ENCODE data around the gene SPATS2.

SPATS2 gene

GRCh38 chr12:49336645-49337584 is 30.3 kb upstream of the SPATS2 start, which contains the start of gene C1QL4:
Gene C1QL4 (minus strand): TSS chr12:49337188. CDS start chr12:49336477, 711 bp downstream.
- H3K27ac ChIP-seq (ENCODE audit: low read length): no peak within 1 kb of the TSS
- no peaks in the 10 kb centered on the region for H3K36me3 ChIP-seq (ENCODE audit: control insufficient read depth in 2 of 2, insufficient read depth in 2 of 2, low read length in 2 of 2)
- H3K4me1 ChIP-seq (ENCODE audit: control insufficient read depth, insufficient read depth, low read length): peaks cover 13% of the 10 kb centered on the region
- peak within 1 kb of the TSS; percentile 51 to 52 for H3K4me3 ChIP-seq (ENCODE audit: low read length in 2 of 2)
- H3K9ac ChIP-seq (ENCODE audit: low read length in 2 of 2): no peak within 1 kb of the TSS
- no peaks in the 10 kb centered on the region for H3K9me3 ChIP-seq (ENCODE audit: control insufficient read depth in 2 of 2, low read length in 2 of 2)
- H3K27me3 ChIP-seq (ENCODE audit: control insufficient read depth in 1 of 2, insufficient read depth in 2 of 2, low read length in 2 of 2): peaks cover 38 to 73% of the 10 kb centered on the region in 2 donors

- peaks cover 44 to 83% of the 10 kb centered on the region in 2 donors for H3K27me3 ChIP-seq (ENCODE audit: control insufficient read depth in 1 of 2, insufficient read depth in 2 of 2, low read length in 2 of 2)
- no peak overlapping the region for H3K9ac ChIP-seq (ENCODE audit: low read length in 2 of 2)
- no peak overlapping the region for H3K27ac ChIP-seq (ENCODE audit: low read length)
These were observed 28.3 kb upstream of the SPATS2 start for GRCh38 chr12:49338830-49339463.

GRCh38 chr12:49339464-49339861 is 27.8 kb upstream of the SPATS2 start:
- H3K36me3 ChIP-seq (ENCODE audit: control insufficient read depth in 2 of 2, insufficient read depth in 2 of 2, low read length in 2 of 2): no peaks in the 10 kb centered on the region
- peaks cover 46 to 82% of the 10 kb centered on the region in 2 donors for H3K27me3 ChIP-seq (ENCODE audit: control insufficient read depth in 1 of 2, insufficient read depth in 2 of 2, low read length in 2 of 2)
- H3K9me3 ChIP-seq (ENCODE audit: control insufficient read depth in 2 of 2, low read length in 2 of 2): no peaks in the 10 kb centered on the region
- H3K9ac ChIP-seq (ENCODE audit: low read length in 2 of 2): no peak overlapping the region
- H3K4me3 ChIP-seq (ENCODE audit: low read length in 2 of 2): no peak overlapping the region
- peaks cover 32% of the 10 kb centered on the region for H3K4me1 ChIP-seq (ENCODE audit: control insufficient read depth, insufficient read depth, low read length)
- H3K27ac ChIP-seq (ENCODE audit: low read length): no peak overlapping the region

More at GRCh38 chr12:49338830-49339463, 28.3 kb upstream of the SPATS2 start:
- Histone ChIP-seq H3K9me3 (ENCODE audit: control insufficient read depth in 2 of 2, low read length in 2 of 2) (no peaks in the 10 kb centered on the region), H3K4me3 (ENCODE audit: low read length in 2 of 2) (no peak overlapping the region), H3K4me1 (ENCODE audit: control insufficient read depth, insufficient read depth, low read length) (peaks cover 32% of the 10 kb centered on the region), H3K36me3 (ENCODE audit: control insufficient read depth in 2 of 2, insufficient read depth in 2 of 2, low read length in 2 of 2) (no peaks in the 10 kb centered on the region)

- peaks cover 37% of the 10 kb centered on the region for H3K4me1 ChIP-seq (ENCODE audit: control insufficient read depth, insufficient read depth, low read length)
- peaks cover 38 to 80% of the 10 kb centered on the region in 2 donors for H3K27me3 ChIP-seq (ENCODE audit: control insufficient read depth in 1 of 2, insufficient read depth in 2 of 2, low read length in 2 of 2)
- no peak overlapping the region for H3K4me3 ChIP-seq (ENCODE audit: low read length in 2 of 2)
- H3K27ac ChIP-seq (ENCODE audit: low read length): no peak overlapping the region
- no peaks in the 10 kb centered on the region for H3K36me3 ChIP-seq (ENCODE audit: control insufficient read depth in 2 of 2, insufficient read depth in 2 of 2, low read length in 2 of 2)
- H3K9me3 ChIP-seq (ENCODE audit: control insufficient read depth in 2 of 2, low read length in 2 of 2): no peaks in the 10 kb centered on the region
- no peak overlapping the region for H3K9ac ChIP-seq (ENCODE audit: low read length in 2 of 2)
These were observed 27.0 kb upstream of the SPATS2 start for GRCh38 chr12:49340095-49340870.

- Histone ChIP-seq H3K27ac (ENCODE audit: low read length) (no peak overlapping the region), H3K9me3 (ENCODE audit: control insufficient read depth in 2 of 2, low read length in 2 of 2) (no peaks in the 10 kb centered on the region), H3K4me3 (ENCODE audit: low read length in 2 of 2) (no peak overlapping the region), H3K27me3 (ENCODE audit: control insufficient read depth in 1 of 2, insufficient read depth in 2 of 2, low read length in 2 of 2) (peaks cover 41 to 79% of the 10 kb centered on the region in 2 donors), H3K36me3 (ENCODE audit: control insufficient read depth in 2 of 2, insufficient read depth in 2 of 2, low read length in 2 of 2) (no peaks in the 10 kb centered on the region), H3K4me1 (ENCODE audit: control insufficient read depth, insufficient read depth, low read length) (peaks cover 46% of the 10 kb centered on the region), H3K9ac (ENCODE audit: low read length in 2 of 2) (no peak overlapping the region)
These were observed 26.1 kb upstream of the SPATS2 start for GRCh38 chr12:49340971-49341776.

GRCh38 chr12:49341777-49342065 is 25.5 kb upstream of the SPATS2 start:
- Histone ChIP-seq H3K9me3 (ENCODE audit: control insufficient read depth in 2 of 2, low read length in 2 of 2) (no peaks in the 10 kb centered on the region), H3K4me3 (ENCODE audit: low read length in 2 of 2) (peak overlapping the region; percentile 51 to 72), H3K27ac (ENCODE audit: low read length) (no peak overlapping the region), H3K27me3 (ENCODE audit: control insufficient read depth in 1 of 2, insufficient read depth in 2 of 2, low read length in 2 of 2) (peaks cover 38 to 79% of the 10 kb centered on the region in 2 donors), H3K36me3 (ENCODE audit: control insufficient read depth in 2 of 2, insufficient read depth in 2 of 2, low read length in 2 of 2) (no peaks in the 10 kb centered on the region), H3K4me1 (ENCODE audit: control insufficient read depth, insufficient read depth, low read length) (peaks cover 48% of the 10 kb centered on the region), H3K9ac (ENCODE audit: low read length in 2 of 2) (no peak overlapping the region)

- H3K27ac ChIP-seq (ENCODE audit: low read length): no peak overlapping the region
- no peaks in the 10 kb centered on the region for H3K36me3 ChIP-seq (ENCODE audit: control insufficient read depth in 2 of 2, insufficient read depth in 2 of 2, low read length in 2 of 2)
- peaks cover 40 to 79% of the 10 kb centered on the region in 2 donors for H3K27me3 ChIP-seq (ENCODE audit: control insufficient read depth in 1 of 2, insufficient read depth in 2 of 2, low read length in 2 of 2)
- peak overlapping the region in 1 of 2 donors; percentile 37 for H3K9ac ChIP-seq (ENCODE audit: low read length in 2 of 2)
- H3K4me1 ChIP-seq (ENCODE audit: control insufficient read depth, insufficient read depth, low read length): peaks cover 49% of the 10 kb centered on the region
- peak overlapping the region; percentile 51 to 72 for H3K4me3 ChIP-seq (ENCODE audit: low read length in 2 of 2)
- no peaks in the 10 kb centered on the region for H3K9me3 ChIP-seq (ENCODE audit: control insufficient read depth in 2 of 2, low read length in 2 of 2)
These were observed 25.0 kb upstream of the SPATS2 start for GRCh38 chr12:49342066-49342913.

- Histone ChIP-seq H3K36me3 (ENCODE audit: control insufficient read depth in 2 of 2, insufficient read depth in 2 of 2, low read length in 2 of 2) (no peaks in the 10 kb centered on the region), H3K4me1 (ENCODE audit: control insufficient read depth, insufficient read depth, low read length) (peaks cover 55% of the 10 kb centered on the region), H3K9me3 (ENCODE audit: control insufficient read depth in 2 of 2, low read length in 2 of 2) (no peaks in the 10 kb centered on the region), H3K9ac (ENCODE audit: low read length in 2 of 2) (peak overlapping the region; percentile 29 to 37), H3K27me3 (ENCODE audit: control insufficient read depth in 1 of 2, insufficient read depth in 2 of 2, low read length in 2 of 2) (peaks cover 40 to 81% of the 10 kb centered on the region in 2 donors), H3K4me3 (ENCODE audit: low read length in 2 of 2) (peak overlapping the region; percentile 51 to 72), H3K27ac (ENCODE audit: low read length) (no peak overlapping the region)
These were observed 24.1 kb upstream of the SPATS2 start for GRCh38 chr12:49342914-49343731.

GRCh38 chr12:49344486-49345050 is 22.7 kb upstream of the SPATS2 start:
- H3K4me1 ChIP-seq (ENCODE audit: control insufficient read depth, insufficient read depth, low read length): peaks cover 58% of the 10 kb centered on the region
- no peaks in the 10 kb centered on the region for H3K36me3 ChIP-seq (ENCODE audit: control insufficient read depth in 2 of 2, insufficient read depth in 2 of 2, low read length in 2 of 2)
- H3K4me3 ChIP-seq (ENCODE audit: low read length in 2 of 2): no peak overlapping the region
- no peaks in the 10 kb centered on the region for H3K9me3 ChIP-seq (ENCODE audit: control insufficient read depth in 2 of 2, low read length in 2 of 2)
- no peak overlapping the region for H3K9ac ChIP-seq (ENCODE audit: low read length in 2 of 2)
- peaks cover 54 to 85% of the 10 kb centered on the region in 2 donors for H3K27me3 ChIP-seq (ENCODE audit: control insufficient read depth in 1 of 2, insufficient read depth in 2 of 2, low read length in 2 of 2)
- no peak overlapping the region for H3K27ac ChIP-seq (ENCODE audit: low read length)
